ENCODE measurements around the gene IFI35. TPM values are rescaled to one million over a fixed set of nuclear protein-coding genes. Genes with fewer than 3 reads are reported as not detected.
"Not testable (repeated sequence)": the region's sequence is repeated elsewhere in the genome, so short reads cannot be mapped to it uniquely, and the experiment has no call there.

IFI35 gene
- total and polyA plus RNA-seq, 2 donors from 2014 or later: 41.4 to 58.6 TPM

GRCh38 chr17:43043307-43043706, 36.7 kb downstream of the IFI35 start:
- intact Hi-C loops (cut with DNase I): no loop called here
- TF ChIP-seq, protein P1, sequence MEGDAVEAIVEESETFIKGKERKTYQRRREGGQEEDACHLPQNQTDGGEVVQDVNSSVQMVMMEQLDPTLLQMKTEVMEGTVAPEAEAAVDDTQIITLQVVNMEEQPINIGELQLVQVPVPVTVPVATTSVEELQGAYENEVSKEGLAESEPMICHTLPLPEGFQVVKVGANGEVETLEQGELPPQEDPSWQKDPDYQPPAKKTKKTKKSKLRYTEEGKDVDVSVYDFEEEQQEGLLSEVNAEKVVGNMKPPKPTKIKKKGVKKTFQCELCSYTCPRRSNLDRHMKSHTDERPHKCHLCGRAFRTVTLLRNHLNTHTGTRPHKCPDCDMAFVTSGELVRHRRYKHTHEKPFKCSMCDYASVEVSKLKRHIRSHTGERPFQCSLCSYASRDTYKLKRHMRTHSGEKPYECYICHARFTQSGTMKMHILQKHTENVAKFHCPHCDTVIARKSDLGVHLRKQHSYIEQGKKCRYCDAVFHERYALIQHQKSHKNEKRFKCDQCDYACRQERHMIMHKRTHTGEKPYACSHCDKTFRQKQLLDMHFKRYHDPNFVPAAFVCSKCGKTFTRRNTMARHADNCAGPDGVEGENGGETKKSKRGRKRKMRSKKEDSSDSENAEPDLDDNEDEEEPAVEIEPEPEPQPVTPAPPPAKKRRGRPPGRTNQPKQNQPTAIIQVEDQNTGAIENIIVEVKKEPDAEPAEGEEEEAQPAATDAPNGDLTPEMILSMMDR (IDR thresholded peaks at IDR 0.05; ENCODE audit: borderline replicate concordance, extremely low read depth, insufficient read depth): no peak

DNA sequence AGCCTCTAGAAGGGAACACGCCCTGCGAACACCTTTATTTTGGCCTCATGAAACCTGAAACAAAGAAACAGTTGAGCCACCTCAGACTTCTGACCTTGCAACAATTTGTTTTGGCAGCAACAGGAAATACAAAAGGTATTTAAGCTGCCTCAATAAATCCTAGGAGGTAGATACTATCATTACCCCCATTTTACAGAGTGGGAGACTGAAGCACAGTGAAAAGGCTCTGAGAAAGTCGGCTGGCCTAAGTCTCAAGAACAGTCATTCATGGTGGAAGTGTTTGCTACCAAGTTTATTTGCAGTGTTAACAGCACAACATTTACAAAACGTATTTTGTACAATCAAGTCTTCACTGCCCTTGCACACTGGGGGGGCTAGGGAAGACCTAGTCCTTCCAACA, 37.4 kb downstream of the IFI35 start:
- no peaks in the 10 kb centered on the region for H3K27me3 ChIP-seq (ENCODE audit: control insufficient read depth, insufficient read depth, low read length)
- TF ChIP-seq, protein P1 (IDR thresholded peaks at IDR 0.05; ENCODE audit: borderline replicate concordance, extremely low read depth, insufficient read depth): no peak
- H3K27ac ChIP-seq (ENCODE audit: low read depth in 2 of 2, low read length in 2 of 2): no peak overlapping the region
- no peak for FAIRE-seq
- no peaks in the 10 kb centered on the region for H3K36me3 ChIP-seq (ENCODE audit: control insufficient read depth in 2 of 3, insufficient read depth in 3 of 3, low read length in 3 of 3)
- H3K9me3 ChIP-seq (ENCODE audit: control insufficient read depth in 2 of 3, insufficient read depth in 1 of 3, low read length in 3 of 3): no peaks in the 10 kb centered on the region
- intact Hi-C loops (cut with DNase I): no loop called here
- DNase-seq: no peak
- no peaks in the 10 kb centered on the region for H3K4me1 ChIP-seq (ENCODE audit: control insufficient read depth in 2 of 3, insufficient read depth in 2 of 3, low read depth in 1 of 3, low read length in 3 of 3)
- no peak overlapping the region for H3K4me3 ChIP-seq (ENCODE audit: low read length in 3 of 3)
- no peak overlapping the region for H3K9ac ChIP-seq (ENCODE audit: low read length in 3 of 3)

More at GRCh38 chr17:43043307-43043706, 36.7 kb downstream of the IFI35 start:
- Histone ChIP-seq H3K36me3 (ENCODE audit: control insufficient read depth in 2 of 3, insufficient read depth in 3 of 3, low read length in 3 of 3) (no peaks in the 10 kb centered on the region), H3K27ac (ENCODE audit: low read depth in 2 of 2, low read length in 2 of 2) (no peak overlapping the region), H3K4me1 (ENCODE audit: control insufficient read depth in 2 of 3, insufficient read depth in 2 of 3, low read depth in 1 of 3, low read length in 3 of 3) (no peaks in the 10 kb centered on the region), H3K4me3 (ENCODE audit: low read length in 3 of 3) (no peak overlapping the region), H3K27me3 (ENCODE audit: control insufficient read depth, insufficient read depth, low read length) (no peaks in the 10 kb centered on the region), H3K9ac (ENCODE audit: low read length in 3 of 3) (no peak overlapping the region), H3K9me3 (ENCODE audit: control insufficient read depth in 2 of 3, insufficient read depth in 1 of 3, low read length in 3 of 3) (no peaks in the 10 kb centered on the region)
- FAIRE-seq: no peak
- no peak for DNase-seq

DNA sequence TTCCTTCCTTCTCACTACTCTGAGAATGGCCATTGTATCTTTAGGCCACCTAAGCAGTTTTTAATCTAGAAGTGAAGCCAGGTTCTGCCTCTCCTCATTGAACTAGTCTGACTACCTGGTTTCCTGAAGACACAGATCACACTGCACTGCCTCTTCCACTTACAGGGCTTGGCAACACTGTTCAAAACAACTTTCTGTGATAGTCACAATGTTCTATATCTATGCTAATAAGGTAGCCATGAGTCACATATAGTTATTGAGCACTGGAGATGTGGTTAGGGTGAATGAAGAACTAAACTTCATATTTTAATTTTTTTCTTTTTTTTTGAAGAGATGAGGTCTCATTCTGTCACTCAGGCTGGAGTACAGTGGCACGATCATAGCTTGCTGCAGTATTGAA, 45.4 kb downstream of the IFI35 start:
- H3K9me3 ChIP-seq (ENCODE audit: control insufficient read depth in 2 of 3, insufficient read depth in 1 of 3, low read length in 3 of 3): no peaks in the 10 kb centered on the region
- intact Hi-C loops (cut with DNase I): no loop called here
- DNase-seq (no peak), FAIRE-seq (no peak)
- no peaks in the 10 kb centered on the region for H3K27me3 ChIP-seq (ENCODE audit: control insufficient read depth, insufficient read depth, low read length)
- TF ChIP-seq, protein P1 (IDR thresholded peaks at IDR 0.05; ENCODE audit: borderline replicate concordance, extremely low read depth, insufficient read depth): no peak
- H3K9ac ChIP-seq (ENCODE audit: low read length in 3 of 3): no peak overlapping the region
- no peaks in the 10 kb centered on the region for H3K4me1 ChIP-seq (ENCODE audit: control insufficient read depth in 2 of 3, insufficient read depth in 2 of 3, low read depth in 1 of 3, low read length in 3 of 3)
- H3K4me3 ChIP-seq (ENCODE audit: low read length in 3 of 3): no peak overlapping the region
- no peak overlapping the region for H3K27ac ChIP-seq (ENCODE audit: low read depth in 2 of 2, low read length in 2 of 2)
- H3K36me3 ChIP-seq (ENCODE audit: control insufficient read depth in 2 of 3, insufficient read depth in 3 of 3, low read length in 3 of 3): no peaks in the 10 kb centered on the region

- H3K27me3 ChIP-seq (ENCODE audit: control insufficient read depth, insufficient read depth, low read length); intact Hi-C loops (cut with DNase I); H3K4me1 ChIP-seq (ENCODE audit: control insufficient read depth in 2 of 3, insufficient read depth in 2 of 3, low read depth in 1 of 3, low read length in 3 of 3); H3K9me3 ChIP-seq (ENCODE audit: control insufficient read depth in 2 of 3, insufficient read depth in 1 of 3, low read length in 3 of 3); H3K4me3 ChIP-seq (ENCODE audit: low read length in 3 of 3); H3K27ac ChIP-seq (ENCODE audit: low read depth in 2 of 2, low read length in 2 of 2); FAIRE-seq; H3K36me3 ChIP-seq (ENCODE audit: control insufficient read depth in 2 of 3, insufficient read depth in 3 of 3, low read length in 3 of 3); H3K9ac ChIP-seq (ENCODE audit: low read length in 3 of 3); DNase-seq: not testable (repeated sequence)
Measured at GRCh38 chr17:43053008-43053407, 46.4 kb downstream of the IFI35 start.
